HCT116 (cell line): ENCODE results near the gene ABCC8. TPM values are rescaled to one million over a fixed set of nuclear protein-coding genes. Genes with fewer than 3 reads are reported as not detected.

ENCODE experiments used
- ATAC-seq: fragments of 200-7000 bp; cut with Tn5 transposase; 2 replicates; pipeline ENCODE4 v1.9.1; 2020; ENCODE audit warnings: mild to moderate bottlenecking, moderate library complexity
- BruUV-seq: library from RNA; stranded (reverse); fragments of 400-500 nt; replicated peaks from 2 replicates; lab custom pipeline; 2021; lab: Mats Ljungman, UMichigan
- CTCF ChIA-PET: fragments of 300-600 bp; sonication (Branson Sonifier 250); formaldehyde crosslinking; loops from one replicate; lab custom pipeline; 2021; ENCODE audit warnings: antibody characterized with exemption; lab: Charles Lee
- POLR2A ChIA-PET: fragments of 300-600, 350-600 bp; sonication (Branson Sonifier 250); formaldehyde crosslinking; loops from one replicate; lab custom pipeline; 2021; ENCODE audit warnings: antibody characterized with exemption; lab: Charles Lee
- RAD21 ChIA-PET, 2 experiments: fragments of 300-600 bp; sonication (Branson Sonifier 250); formaldehyde crosslinking; loops; one replicate each; lab custom pipeline; 2023; ENCODE audit warnings: low total read pairs in 2 of 2; ENCODE audit not compliant: uncharacterized antibody in 2 of 2, unreplicated experiment in 2 of 2, low non-redundant PET in 1 of 2; lab: Charles Lee
- DNase-seq: peaks from one replicate; pipeline ENCODE4 v3.0.0-alpha.2; 2010; ENCODE audit warnings: low read depth, low spot score
- H2AFZ ChIP-seq: fragments of 200-600 bp; shearing (Covaris generic), sonication (generic); 2 replicates; pipeline ENCODE4 v1.6.1; 2017; ENCODE audit warnings: low read depth, mixed run types, mixed read lengths, antibody characterized with exemption, low read length; ENCODE audit not compliant: poor library complexity, severe bottlenecking
- H3K27ac ChIP-seq: 2 replicates; pipeline ENCODE4 v1.5.1; 2012; ENCODE audit warnings: low read depth, low read length
- H3K27me3 ChIP-seq: fragments of 200-600 bp; sonication (generic); 2 replicates; pipeline ENCODE4 v1.6.1; 2016; ENCODE audit warnings: mixed run types, low read length, mixed read lengths; ENCODE audit not compliant: insufficient read depth
- H3K36me3 ChIP-seq, 2 experiments: fragments of 200-500 bp in 1 of 2; fragments of 200-600 bp in 1 of 2; sonication (Bioruptor generic) in 1 of 2; sonication (generic) in 1 of 2; 2 replicates each; pipeline versions ENCODE4 v1.5.1 to v1.6.1; 2014 to 2016; ENCODE audit warnings: low read length in 2 of 2, inconsistent platforms in 1 of 2, mixed read lengths in 1 of 2, mixed run types in 1 of 2; ENCODE audit not compliant: insufficient read depth in 2 of 2, control insufficient read depth in 1 of 2
- H3K4me1 ChIP-seq, 2 experiments: fragments of 200-600 bp in 1 of 2; sonication (generic) in 1 of 2; 2 replicates each; pipeline versions ENCODE4 v1.5.1 to v1.6.1; 2012 to 2017; ENCODE audit warnings: low read length in 2 of 2, inconsistent platforms in 1 of 2, mild to moderate bottlenecking in 1 of 2, mixed read lengths in 1 of 2, mixed run types in 1 of 2, moderate library complexity in 1 of 2; ENCODE audit not compliant: insufficient read depth in 2 of 2, control insufficient read depth in 1 of 2
- H3K4me2 ChIP-seq: fragments of 200-600 bp; sonication (generic); 2 replicates; pipeline ENCODE4 v1.6.1; 2017; ENCODE audit warnings: mixed run types, low read length, mixed read lengths
- H3K4me3 ChIP-seq, 2 experiments: fragments of 200-600 bp in 1 of 2; sonication (generic) in 1 of 2; replicated peaks in 1 of 2; 2 replicates each; pipeline ENCODE4 v1.5.1; 2011 to 2016; ENCODE audit warnings: low read length in 2 of 2, control low read depth in 1 of 2, low read depth in 1 of 2, mild to moderate bottlenecking in 1 of 2, mixed read lengths in 1 of 2, mixed run types in 1 of 2
- H3K79me2 ChIP-seq: fragments of 200-600 bp; sonication (generic); 2 replicates; pipeline ENCODE4 v1.6.1; 2017; ENCODE audit warnings: mild to moderate bottlenecking, mixed run types, low read length, moderate library complexity, mixed read lengths; ENCODE audit not compliant: insufficient read depth
- H3K9ac ChIP-seq: fragments of 200-600 bp; sonication (generic); 2 replicates; pipeline ENCODE4 v1.6.1; 2016; ENCODE audit warnings: low read length, mixed read lengths
- H3K9me2 ChIP-seq: fragments of 200-600 bp; sonication (generic), shearing (Covaris generic); 2 replicates; pipeline ENCODE4 v1.6.1; 2017; ENCODE audit warnings: mixed run types, mild to moderate bottlenecking, moderate library complexity; ENCODE audit not compliant: insufficient read depth
- H3K9me3 ChIP-seq, 2 experiments: fragments of 200-500 bp in 1 of 2; fragments of 200-600 bp in 1 of 2; sonication (Bioruptor generic) in 1 of 2; sonication (generic) in 1 of 2; 2 replicates each; pipeline ENCODE4 v1.6.1; 2014 to 2017; ENCODE audit warnings: low read length in 2 of 2, mixed read lengths in 2 of 2, inconsistent platforms in 1 of 2, low read depth in 1 of 2, mild to moderate bottlenecking in 1 of 2, mixed run types in 1 of 2, moderate library complexity in 1 of 2; ENCODE audit not compliant: control insufficient read depth in 1 of 2, insufficient read depth in 1 of 2
- H4K20me1 ChIP-seq: fragments of 200-600 bp; sonication (generic), shearing (Covaris generic); 2 replicates; pipeline ENCODE4 v1.6.1; 2017; ENCODE audit warnings: mixed run types, mild to moderate bottlenecking, moderate library complexity; ENCODE audit not compliant: insufficient read depth
- CBX3 ChIP-seq: IDR thresholded peaks from 2 replicates; pipeline ENCODE4 v1.6.1; 2012; ENCODE audit warnings: low read depth
- ELF1 ChIP-seq: IDR thresholded peaks from 2 replicates; pipeline ENCODE4 v1.6.1; 2012; ENCODE audit warnings: low read depth, borderline replicate concordance
- JUND ChIP-seq: IDR thresholded peaks from 2 replicates; pipeline ENCODE4 v1.6.1; 2012
- POLR2AphosphoS5 ChIP-seq: IDR thresholded peaks from 2 replicates; pipeline ENCODE4 v1.6.1; 2011; ENCODE audit warnings: mild to moderate bottlenecking, low read depth, low read length, moderate library complexity
- RAD21 ChIP-seq: IDR thresholded peaks from 2 replicates; pipeline ENCODE4 v1.6.1; 2012; ENCODE audit warnings: low read depth, mild to moderate bottlenecking
- TCF7L2 ChIP-seq: IDR thresholded peaks from 2 replicates; pipeline ENCODE4 v1.7.0; 2011; ENCODE audit warnings: borderline replicate concordance, inconsistent platforms; ENCODE audit not compliant: insufficient read depth, insufficient read length; ENCODE audit errors: extremely low read depth
- ZNF274 ChIP-seq: fragments of 200-500 bp; sonication (Bioruptor generic); IDR thresholded peaks from 2 replicates; pipeline ENCODE4 v1.6.1; 2014; ENCODE audit warnings: mild to moderate bottlenecking, low read depth, low read length, inconsistent platforms
- intact Hi-C: fragments of 100-400 bp; cut with micrococcal nuclease; formaldehyde crosslinking; loops from 2 replicates; pipeline ENCODE4 v1.10.0; 2022
- total RNA-seq: library from RNA; stranded (reverse); gene quantifications from one replicate; pipeline ENCODE4 v1.2.1, GENCODE V29; 2021; ENCODE audit not compliant: unreplicated experiment
- TF ChIP-seq, protein P1 (sequence below), 3 experiments: fragments of 200-600 bp in 1 of 3; sonication (generic) in 1 of 3; IDR thresholded peaks in 2 of 3; conservative IDR thresholded peaks in 1 of 3; 2 replicates each; pipeline ENCODE4 v1.5.1; 2012 to 2017; ENCODE audit warnings: low read depth in 2 of 3, low read length in 2 of 3, antibody characterized with exemption in 1 of 3, borderline replicate concordance in 1 of 3, control low read depth in 1 of 3, mild to moderate bottlenecking in 1 of 3, mixed read lengths in 1 of 3, mixed run types in 1 of 3, moderate library complexity in 1 of 3; ENCODE audit not compliant: insufficient read depth in 1 of 3
- TF ChIP-seq, protein P2 (sequence below): IDR thresholded peaks from 2 replicates; pipeline ENCODE4 v1.6.1; 2011; ENCODE audit warnings: mild to moderate bottlenecking, low read length, moderate library complexity; ENCODE audit not compliant: insufficient replicate concordance; ENCODE audit errors: extremely low read depth
- TF ChIP-seq, protein P3 (sequence below): IDR thresholded peaks from 2 replicates; pipeline ENCODE4 v1.6.1; 2012

The ABCC8 gene
- total RNA-seq, 1 experiment from 2014 or later, result 0.39 TPM

DNA sequence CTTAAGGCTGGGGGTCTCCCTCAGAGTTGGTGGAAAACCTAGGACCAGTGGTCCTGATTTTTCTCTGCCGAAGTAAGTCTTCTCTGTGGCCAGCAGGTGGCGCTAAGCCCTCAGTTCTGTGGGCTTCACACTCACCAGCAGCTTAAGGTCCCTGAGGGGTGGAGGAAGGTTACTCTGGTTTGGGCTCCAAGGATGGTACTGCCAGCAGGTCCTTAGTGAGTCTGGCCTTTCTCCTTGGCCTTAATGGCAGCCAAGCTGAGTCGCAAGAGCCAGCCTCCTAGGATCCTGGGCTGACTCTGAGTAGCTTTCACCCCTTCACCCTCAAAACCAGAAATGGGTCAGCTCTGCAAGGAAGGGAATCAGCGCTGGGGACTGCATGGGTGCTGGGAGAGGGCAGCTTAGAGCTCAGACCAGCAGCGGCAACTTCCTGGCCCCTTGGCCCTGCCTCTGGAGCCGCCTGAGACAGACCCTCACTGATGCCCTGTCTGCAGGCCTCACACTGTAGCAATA, 92.6 kb downstream of the ABCC8 start:
- ATAC-seq (peak; percentile 70), DNase-seq (peak; percentile 66)
- Histone ChIP-seq H3K79me2 (no peaks in the 10 kb centered on the region), H3K36me3 (no peaks in the 10 kb centered on the region), H3K4me1 (peaks cover 0 to 12% of the 10 kb centered on the region in 2 experiments; a peak in 2 of 4 replicates), H3K9me2 (no peaks in the 10 kb centered on the region), H4K20me1 (no peaks in the 10 kb centered on the region), H3K27ac (no peak overlapping the region), H2AFZ (no peak overlapping the region), H3K9me3 (peaks cover 0 to under 1% of the 10 kb centered on the region in 2 experiments; a peak in 1 of 4 replicates), H3K27me3 (no peaks in the 10 kb centered on the region), H3K4me3 (no peak overlapping the region), H3K4me2 (no peak overlapping the region), H3K9ac (no peak overlapping the region)
- RAD21 ChIA-PET, result interaction anchor here (1.1 to 1.6 kb wide), 5 partner anchors 89 to 144 kb away, joined by 3 to 8 read pairs (median 4); no protein-coding TSS in a partner anchor
- CTCF ChIA-PET, result interaction anchor here (0.7 to 2.1 kb wide), 17 partner anchors 9 to 347 kb away, joined by 3 to 32 read pairs (median 4); partner anchors contain the start of gene USH1C
- no TSS peak for BruUV-seq
- POLR2A ChIA-PET, result no interaction called here
- TF ChIP-seq, protein P1, sequence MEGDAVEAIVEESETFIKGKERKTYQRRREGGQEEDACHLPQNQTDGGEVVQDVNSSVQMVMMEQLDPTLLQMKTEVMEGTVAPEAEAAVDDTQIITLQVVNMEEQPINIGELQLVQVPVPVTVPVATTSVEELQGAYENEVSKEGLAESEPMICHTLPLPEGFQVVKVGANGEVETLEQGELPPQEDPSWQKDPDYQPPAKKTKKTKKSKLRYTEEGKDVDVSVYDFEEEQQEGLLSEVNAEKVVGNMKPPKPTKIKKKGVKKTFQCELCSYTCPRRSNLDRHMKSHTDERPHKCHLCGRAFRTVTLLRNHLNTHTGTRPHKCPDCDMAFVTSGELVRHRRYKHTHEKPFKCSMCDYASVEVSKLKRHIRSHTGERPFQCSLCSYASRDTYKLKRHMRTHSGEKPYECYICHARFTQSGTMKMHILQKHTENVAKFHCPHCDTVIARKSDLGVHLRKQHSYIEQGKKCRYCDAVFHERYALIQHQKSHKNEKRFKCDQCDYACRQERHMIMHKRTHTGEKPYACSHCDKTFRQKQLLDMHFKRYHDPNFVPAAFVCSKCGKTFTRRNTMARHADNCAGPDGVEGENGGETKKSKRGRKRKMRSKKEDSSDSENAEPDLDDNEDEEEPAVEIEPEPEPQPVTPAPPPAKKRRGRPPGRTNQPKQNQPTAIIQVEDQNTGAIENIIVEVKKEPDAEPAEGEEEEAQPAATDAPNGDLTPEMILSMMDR (IDR thresholded peaks at IDR 0.05 in 2 of 3, conservative IDR thresholded peaks at IDR 0.05 in 1 of 3; ENCODE audit: borderline replicate concordance in 1 of 3, insufficient read depth in 1 of 3, low read depth in 2 of 3, low read length in 2 of 3), result peak; percentile 87 to 94 (median 94)
- TF ChIP-seq TCF7L2, result no peak
- peak; percentile 93 for TF ChIP-seq RAD21
- intact Hi-C loops, result loop anchor here (1.0 to 5.0 kb wide), 4 partner anchors 120 to 213 kb away; no protein-coding TSS in a partner anchor

DNA sequence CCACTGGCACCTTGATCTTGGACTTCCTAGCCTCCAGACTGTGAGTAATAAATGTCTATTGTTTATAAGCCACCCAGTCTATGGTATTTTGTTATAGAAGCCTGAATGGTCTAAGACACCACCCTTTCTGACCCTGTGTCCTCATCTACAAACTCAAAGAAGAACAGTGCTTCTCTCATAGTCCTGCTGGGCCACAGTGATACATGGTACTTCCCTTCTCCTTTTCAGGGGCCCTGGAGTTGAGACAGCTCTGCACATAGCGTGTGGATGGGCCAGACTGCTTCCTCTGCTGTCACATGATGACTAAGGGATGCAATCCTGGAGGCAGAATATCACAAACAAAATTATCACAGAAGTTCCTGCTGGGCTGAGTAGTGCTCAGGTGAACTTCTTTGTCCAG, 93.2 kb downstream of the ABCC8 start:
- intact Hi-C loops, result loop anchor here (5.0 kb wide), 1 partner anchor 214 kb away; no protein-coding TSS in a partner anchor
- RAD21 ChIA-PET, result interaction anchor here (1.1 to 1.6 kb wide), 5 partner anchors 89 to 145 kb away, joined by 3 to 8 read pairs (median 4); no protein-coding TSS in a partner anchor
- DNase-seq (no peak), ATAC-seq (no peak)
- POLR2A ChIA-PET, result no interaction called here
- no peak overlapping the region for H3K4me3 ChIP-seq
- no peaks in the 10 kb centered on the region for H3K79me2 ChIP-seq
- H3K27ac ChIP-seq, result no peak overlapping the region
- peaks cover 0 to 9% of the 10 kb centered on the region in 2 experiments; a peak in 2 of 4 replicates for H3K4me1 ChIP-seq
- no peaks in the 10 kb centered on the region for H4K20me1 ChIP-seq
- CTCF ChIA-PET, result interaction anchor here (1.0 to 2.1 kb wide), 17 partner anchors 8 to 348 kb away, joined by 3 to 32 read pairs (median 4); no protein-coding TSS in a partner anchor
- H3K9ac ChIP-seq, result no peak overlapping the region
- H3K36me3 ChIP-seq, result no peaks in the 10 kb centered on the region
- peaks cover 5 to 7% of the 10 kb centered on the region in 2 experiments; a peak in 3 of 4 replicates for H3K9me3 ChIP-seq
- no peak overlapping the region for H2AFZ ChIP-seq
- no peak overlapping the region for H3K4me2 ChIP-seq
- H3K9me2 ChIP-seq, result no peaks in the 10 kb centered on the region
- H3K27me3 ChIP-seq, result no peaks in the 10 kb centered on the region
- no TSS peak for BruUV-seq
- TF ChIP-seq, protein P1 (IDR thresholded peaks at IDR 0.05 in 2 of 3, conservative IDR thresholded peaks at IDR 0.05 in 1 of 3; ENCODE audit: borderline replicate concordance in 1 of 3, insufficient read depth in 1 of 3, low read depth in 2 of 3, low read length in 2 of 3), result no peak
- TF ChIP-seq JUND, result no peak
- TF ChIP-seq ZNF274, result no peak
- TF ChIP-seq ELF1, result no peak
- TF ChIP-seq, protein P2, sequence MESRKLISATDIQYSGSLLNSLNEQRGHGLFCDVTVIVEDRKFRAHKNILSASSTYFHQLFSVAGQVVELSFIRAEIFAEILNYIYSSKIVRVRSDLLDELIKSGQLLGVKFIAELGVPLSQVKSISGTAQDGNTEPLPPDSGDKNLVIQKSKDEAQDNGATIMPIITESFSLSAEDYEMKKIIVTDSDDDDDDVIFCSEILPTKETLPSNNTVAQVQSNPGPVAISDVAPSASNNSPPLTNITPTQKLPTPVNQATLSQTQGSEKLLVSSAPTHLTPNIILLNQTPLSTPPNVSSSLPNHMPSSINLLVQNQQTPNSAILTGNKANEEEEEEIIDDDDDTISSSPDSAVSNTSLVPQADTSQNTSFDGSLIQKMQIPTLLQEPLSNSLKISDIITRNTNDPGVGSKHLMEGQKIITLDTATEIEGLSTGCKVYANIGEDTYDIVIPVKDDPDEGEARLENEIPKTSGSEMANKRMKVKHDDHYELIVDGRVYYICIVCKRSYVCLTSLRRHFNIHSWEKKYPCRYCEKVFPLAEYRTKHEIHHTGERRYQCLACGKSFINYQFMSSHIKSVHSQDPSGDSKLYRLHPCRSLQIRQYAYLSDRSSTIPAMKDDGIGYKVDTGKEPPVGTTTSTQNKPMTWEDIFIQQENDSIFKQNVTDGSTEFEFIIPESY, result no peak
- no peak for TF ChIP-seq POLR2AphosphoS5
- TF ChIP-seq, protein P3, sequence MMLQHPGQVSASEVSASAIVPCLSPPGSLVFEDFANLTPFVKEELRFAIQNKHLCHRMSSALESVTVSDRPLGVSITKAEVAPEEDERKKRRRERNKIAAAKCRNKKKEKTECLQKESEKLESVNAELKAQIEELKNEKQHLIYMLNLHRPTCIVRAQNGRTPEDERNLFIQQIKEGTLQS, result no peak
- no peak for TF ChIP-seq CBX3
